SK-N-SH (cell line): ENCODE measurements around the gene TTC28. TPM values are rescaled to one million over a fixed set of nuclear protein-coding genes. Genes with fewer than 3 reads are reported as not detected.

Source experiments
- CTCF ChIA-PET: fragments of 300-600, 350-600 bp; formaldehyde crosslinking; extraction: SDS; loops from one replicate; lab custom pipeline; 2021; lab: Yijun Ruan, JAX
- POLR2A ChIA-PET: fragments of 350-600 bp; sonication (Branson Sonifier 250); formaldehyde crosslinking; extraction: SDS; loops from one replicate; lab custom pipeline; 2020; ENCODE audit warnings: antibody characterized with exemption, inconsistent platforms; lab: Yijun Ruan, JAX
- DNase-seq: peaks from one replicate; pipeline ENCODE4 v3.0.0; 2012
- H2AFZ ChIP-seq: fragments of 200-600 bp; sonication (generic); 2 replicates; pipeline ENCODE4 v1.8.1; 2016; ENCODE audit warnings: antibody characterized with exemption, mild to moderate bottlenecking, low read depth
- H3F3A ChIP-seq: fragments of 200-600 bp; sonication (generic); replicated peaks from 2 replicates; pipeline ENCODE3; 2016; ENCODE audit warnings: antibody characterized with exemption, mild to moderate bottlenecking; ENCODE audit not compliant: insufficient read depth
- H3K27ac ChIP-seq, 2 experiments: fragments of 200-500 bp in 1 of 2; fragments of 200-600 bp in 1 of 2; sonication (Bioruptor generic) in 1 of 2; sonication (generic), shearing (Covaris generic) in 1 of 2; 2 replicates each; pipeline versions ENCODE4 v1.5.1 to v1.6.1; 2014 to 2016; ENCODE audit warnings: low read depth in 2 of 2, inconsistent platforms in 1 of 2, low read length in 1 of 2, mild to moderate bottlenecking in 1 of 2, mixed read lengths in 1 of 2
- H3K27me3 ChIP-seq: fragments of 200-600 bp; sonication (generic), shearing (Covaris generic); 2 replicates; pipeline ENCODE4 v1.6.1; 2016; ENCODE audit warnings: mixed run types; ENCODE audit not compliant: insufficient read depth
- H3K36me3 ChIP-seq, 2 experiments: fragments of 200-500 bp in 1 of 2; fragments of 200-600 bp in 1 of 2; sonication (Bioruptor generic) in 1 of 2; sonication (generic) in 1 of 2; replicated peaks in 1 of 2; 2 replicates each; pipeline versions ENCODE3 to v1.5.1; 2014 to 2016; ENCODE audit warnings: low read length in 1 of 2, mild to moderate bottlenecking in 1 of 2; ENCODE audit not compliant: insufficient read depth in 2 of 2, control insufficient read depth in 1 of 2
- H3K4me1 ChIP-seq, 2 experiments: fragments of 200-500 bp in 1 of 2; fragments of 200-600 bp in 1 of 2; sonication (Bioruptor generic) in 1 of 2; sonication (generic), shearing (Covaris generic) in 1 of 2; 2 replicates each; pipeline versions ENCODE4 v1.5.1 to v1.6.1; 2014 to 2016; ENCODE audit warnings: low read depth in 1 of 2, low read length in 1 of 2, mixed run types in 1 of 2; ENCODE audit not compliant: insufficient read depth in 2 of 2, control insufficient read depth in 1 of 2
- H3K4me2 ChIP-seq: fragments of 200-600 bp; sonication (generic), shearing (Covaris generic); 2 replicates; pipeline ENCODE4 v1.6.1; 2017; ENCODE audit warnings: mixed run types
- H3K4me3 ChIP-seq, 2 experiments: fragments of 200-500 bp in 1 of 2; fragments of 200-600 bp in 1 of 2; sonication (Bioruptor generic) in 1 of 2; sonication (generic), shearing (Covaris generic) in 1 of 2; 2 replicates each; pipeline versions ENCODE4 v1.5.1 to v1.8.1; 2014 to 2016; ENCODE audit warnings: low read depth in 2 of 2, inconsistent platforms in 1 of 2, low read length in 1 of 2, mild to moderate bottlenecking in 1 of 2, mixed read lengths in 1 of 2, moderate library complexity in 1 of 2
- H3K79me2 ChIP-seq: fragments of 200-600 bp; sonication (generic); 2 replicates; pipeline ENCODE4 v1.8.1; 2017; ENCODE audit warnings: mild to moderate bottlenecking; ENCODE audit not compliant: insufficient read depth
- H3K9ac ChIP-seq: fragments of 200-600 bp; sonication (generic); 2 replicates; pipeline ENCODE4 v1.6.1; 2017; ENCODE audit warnings: mixed run types
- H3K9me2 ChIP-seq: fragments of 200-600 bp; sonication (generic); 2 replicates; pipeline ENCODE4 v1.6.1; 2017; ENCODE audit warnings: mixed run types
- H3K9me3 ChIP-seq: fragments of 200-600 bp; sonication (generic); 2 replicates; pipeline ENCODE4 v1.6.1; 2017; ENCODE audit warnings: mixed run types, mild to moderate bottlenecking, moderate library complexity
- H4K20me1 ChIP-seq: fragments of 200-600 bp; sonication (generic); 2 replicates; pipeline ENCODE4 v1.6.1; 2017; ENCODE audit warnings: mild to moderate bottlenecking, mixed run types; ENCODE audit not compliant: insufficient read depth
- EP300 ChIP-seq, 2 experiments: IDR thresholded peaks; 2 replicates each; pipeline versions ENCODE4 v1.4.0 to v1.6.1; 2012; ENCODE audit warnings: borderline replicate concordance in 1 of 2, low read depth in 1 of 2, low read length in 1 of 2
- EZH2phosphoT487 ChIP-seq: fragments of 200-600 bp; sonication (generic); IDR thresholded peaks from 2 replicates; pipeline ENCODE4 v1.6.1; 2017; ENCODE audit warnings: low read depth, mixed run types, mild to moderate bottlenecking, antibody characterized with exemption, moderate library complexity, borderline replicate concordance
- FOXJ3 ChIP-seq: sonication (generic); formaldehyde crosslinking; IDR thresholded peaks from 2 replicates; pipeline ENCODE4 v1.5.1; 2020; ENCODE audit warnings: mild to moderate bottlenecking, missing genetic modification reagents
- GABPA ChIP-seq: IDR thresholded peaks from 2 replicates; pipeline ENCODE4 v1.4.0; 2012; ENCODE audit warnings: low read depth, mild to moderate bottlenecking
- GATA2 ChIP-seq: sonication (generic); formaldehyde crosslinking; IDR thresholded peaks from 2 replicates; pipeline ENCODE4 v1.5.0; 2020; ENCODE audit warnings: mild to moderate bottlenecking, missing genetic modification reagents
- JUND ChIP-seq: IDR thresholded peaks from 2 replicates; pipeline ENCODE4 v1.4.0; 2012
- NRF1 ChIP-seq: IDR thresholded peaks from 2 replicates; pipeline ENCODE4 v1.6.1; 2012; ENCODE audit warnings: low read depth, mild to moderate bottlenecking, low read length
- PBX3 ChIP-seq: IDR thresholded peaks from 2 replicates; pipeline ENCODE4; 2012
- RFX5 ChIP-seq: IDR thresholded peaks from 2 replicates; pipeline ENCODE4 v1.6.1; 2012; ENCODE audit warnings: mild to moderate bottlenecking, improper control_type of control experiment, low read length
- RXRA ChIP-seq: IDR thresholded peaks from 2 replicates; pipeline ENCODE4 v1.4.0; 2012; ENCODE audit warnings: low read depth, mild to moderate bottlenecking, borderline replicate concordance
- SMC3 ChIP-seq: IDR thresholded peaks from 2 replicates; pipeline ENCODE4 v1.6.1; 2012; ENCODE audit warnings: low read depth, low read length, improper control_type of control experiment
- TAF1 ChIP-seq: IDR thresholded peaks from 2 replicates; pipeline ENCODE4 v1.6.1; 2012; ENCODE audit warnings: low read depth, mild to moderate bottlenecking, low read length, moderate library complexity, borderline replicate concordance
- TEAD4 ChIP-seq: IDR thresholded peaks from 2 replicates; pipeline ENCODE4 v1.4.0; 2012; ENCODE audit warnings: mild to moderate bottlenecking, borderline replicate concordance; ENCODE audit not compliant: insufficient read depth
- USF2 ChIP-seq: fragments of 150-350 bp; IDR thresholded peaks from 2 replicates; pipeline ENCODE4 v1.6.1; 2017; ENCODE audit warnings: antibody characterized with exemption, low read length, low read depth, borderline replicate concordance
- YY1 ChIP-seq: IDR thresholded peaks from 2 replicates; pipeline ENCODE4 v1.4.0; 2012; ENCODE audit warnings: low read depth, mild to moderate bottlenecking
- WGBS: methylation state at CpG from one replicate; pipeline ENCODE4 v1.1.6; 2017; ENCODE audit warnings: low lambda C conversion rate; 5-methylcytosine and 5-hydroxymethylcytosine counted together
- polyA plus RNA-seq, 3 experiments: library from polyadenylated mRNA; depleted of rRNA; stranded (reverse); fragments of >200 nt; gene quantifications; 2 replicates each; pipeline ENCODE4 v1.2.3, GENCODE V29; 2012
- TF ChIP-seq, protein P1 (sequence below): fragments of 200-600 bp; sonication (generic); IDR thresholded peaks from 2 replicates; pipeline ENCODE4 v1.6.1; 2017; ENCODE audit warnings: antibody characterized with exemption, mild to moderate bottlenecking, moderate library complexity
- TF ChIP-seq, protein P2 (sequence below): fragments of 150-350 bp; IDR thresholded peaks from 2 replicates; pipeline ENCODE4 v1.6.1; 2016; ENCODE audit warnings: mild to moderate bottlenecking, low read depth, low read length
- TF ChIP-seq, protein P3 (sequence below): IDR thresholded peaks from 2 replicates; pipeline ENCODE4 v1.6.1; 2012; ENCODE audit warnings: mild to moderate bottlenecking, low read depth, low read length, moderate library complexity

Gene TTC28
- polyA plus RNA-seq, 1 of the 3 experiments (the other 2 are of a cell fraction), result 5.9 TPM

DNA sequence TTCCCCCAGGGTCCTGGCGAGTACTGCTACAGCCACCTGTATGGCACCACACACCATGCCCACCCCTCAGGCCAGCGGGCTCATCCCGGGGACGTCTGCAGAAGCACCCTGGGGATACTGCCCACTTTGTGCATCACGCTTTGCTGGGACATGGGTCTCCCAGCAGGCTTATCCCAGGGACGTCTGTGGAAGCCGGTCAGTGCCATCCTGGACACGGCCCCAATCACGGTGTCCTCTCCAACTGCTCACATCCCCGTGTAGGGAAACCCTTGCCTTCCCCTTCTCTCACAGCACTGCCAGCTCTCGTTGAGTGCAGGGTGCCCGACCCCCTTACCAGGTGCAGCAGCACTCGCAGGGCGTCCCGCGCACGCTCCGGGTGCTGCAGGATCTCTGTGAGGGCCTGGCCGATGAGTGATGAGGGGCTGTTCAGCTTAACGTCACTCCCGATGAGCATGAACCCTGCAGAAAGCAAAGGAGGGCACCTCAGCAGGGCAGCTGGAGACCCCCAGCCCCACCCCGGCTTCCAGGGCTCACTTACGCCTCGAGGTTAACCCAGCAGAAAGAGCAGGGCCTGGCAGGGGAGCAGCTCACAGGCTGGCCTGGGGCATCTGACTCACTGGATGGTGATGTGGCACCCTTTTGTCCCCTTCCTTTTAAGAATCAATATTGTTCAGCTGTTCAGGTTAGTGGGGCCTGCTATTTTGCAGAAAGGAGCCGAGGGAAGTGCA lies 683.7 kb downstream of the TTC28 start:
- WGBS, result 92% methylated on average over 15 of the region's 25 CpGs
- Histone ChIP-seq H3K79me2 (no peaks in the 10 kb centered on the region), H2AFZ (no peak overlapping the region), H3K27ac (no peak overlapping the region), H3K9ac (no peak overlapping the region), H4K20me1 (no peaks in the 10 kb centered on the region), H3K9me2 (no peaks in the 10 kb centered on the region), H3K4me3 (no peak overlapping the region), H3F3A (no peaks in the 10 kb centered on the region), H3K9me3 (no peaks in the 10 kb centered on the region), H3K4me1 (no peaks in the 10 kb centered on the region), H3K36me3 (peaks cover 0 to 52% of the 10 kb centered on the region in 2 experiments), H3K4me2 (no peak overlapping the region), H3K27me3 (no peaks in the 10 kb centered on the region)
- TF ChIP-seq FOXJ3 (CRISPR knock-in tag) (no peak), TAF1 (no peak), EP300 (IDR thresholded peaks at IDR 0.05; ENCODE audit: borderline replicate concordance in 1 of 2, low read depth in 1 of 2, low read length in 1 of 2) (no peak), EZH2phosphoT487 (no peak), GABPA (no peak), RXRA (no peak), RFX5 (no peak), USF2 (no peak), NRF1 (no peak), GATA2 (CRISPR knock-in tag) (no peak), PBX3 (no peak), TEAD4 (no peak), JUND (no peak), SMC3 (no peak), YY1 (no peak)
- TF ChIP-seq, protein P1, sequence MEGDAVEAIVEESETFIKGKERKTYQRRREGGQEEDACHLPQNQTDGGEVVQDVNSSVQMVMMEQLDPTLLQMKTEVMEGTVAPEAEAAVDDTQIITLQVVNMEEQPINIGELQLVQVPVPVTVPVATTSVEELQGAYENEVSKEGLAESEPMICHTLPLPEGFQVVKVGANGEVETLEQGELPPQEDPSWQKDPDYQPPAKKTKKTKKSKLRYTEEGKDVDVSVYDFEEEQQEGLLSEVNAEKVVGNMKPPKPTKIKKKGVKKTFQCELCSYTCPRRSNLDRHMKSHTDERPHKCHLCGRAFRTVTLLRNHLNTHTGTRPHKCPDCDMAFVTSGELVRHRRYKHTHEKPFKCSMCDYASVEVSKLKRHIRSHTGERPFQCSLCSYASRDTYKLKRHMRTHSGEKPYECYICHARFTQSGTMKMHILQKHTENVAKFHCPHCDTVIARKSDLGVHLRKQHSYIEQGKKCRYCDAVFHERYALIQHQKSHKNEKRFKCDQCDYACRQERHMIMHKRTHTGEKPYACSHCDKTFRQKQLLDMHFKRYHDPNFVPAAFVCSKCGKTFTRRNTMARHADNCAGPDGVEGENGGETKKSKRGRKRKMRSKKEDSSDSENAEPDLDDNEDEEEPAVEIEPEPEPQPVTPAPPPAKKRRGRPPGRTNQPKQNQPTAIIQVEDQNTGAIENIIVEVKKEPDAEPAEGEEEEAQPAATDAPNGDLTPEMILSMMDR, result no peak
- TF ChIP-seq, protein P2, sequence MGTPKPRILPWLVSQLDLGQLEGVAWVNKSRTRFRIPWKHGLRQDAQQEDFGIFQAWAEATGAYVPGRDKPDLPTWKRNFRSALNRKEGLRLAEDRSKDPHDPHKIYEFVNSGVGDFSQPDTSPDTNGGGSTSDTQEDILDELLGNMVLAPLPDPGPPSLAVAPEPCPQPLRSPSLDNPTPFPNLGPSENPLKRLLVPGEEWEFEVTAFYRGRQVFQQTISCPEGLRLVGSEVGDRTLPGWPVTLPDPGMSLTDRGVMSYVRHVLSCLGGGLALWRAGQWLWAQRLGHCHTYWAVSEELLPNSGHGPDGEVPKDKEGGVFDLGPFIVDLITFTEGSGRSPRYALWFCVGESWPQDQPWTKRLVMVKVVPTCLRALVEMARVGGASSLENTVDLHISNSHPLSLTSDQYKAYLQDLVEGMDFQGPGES, result no peak
- TF ChIP-seq, protein P3, sequence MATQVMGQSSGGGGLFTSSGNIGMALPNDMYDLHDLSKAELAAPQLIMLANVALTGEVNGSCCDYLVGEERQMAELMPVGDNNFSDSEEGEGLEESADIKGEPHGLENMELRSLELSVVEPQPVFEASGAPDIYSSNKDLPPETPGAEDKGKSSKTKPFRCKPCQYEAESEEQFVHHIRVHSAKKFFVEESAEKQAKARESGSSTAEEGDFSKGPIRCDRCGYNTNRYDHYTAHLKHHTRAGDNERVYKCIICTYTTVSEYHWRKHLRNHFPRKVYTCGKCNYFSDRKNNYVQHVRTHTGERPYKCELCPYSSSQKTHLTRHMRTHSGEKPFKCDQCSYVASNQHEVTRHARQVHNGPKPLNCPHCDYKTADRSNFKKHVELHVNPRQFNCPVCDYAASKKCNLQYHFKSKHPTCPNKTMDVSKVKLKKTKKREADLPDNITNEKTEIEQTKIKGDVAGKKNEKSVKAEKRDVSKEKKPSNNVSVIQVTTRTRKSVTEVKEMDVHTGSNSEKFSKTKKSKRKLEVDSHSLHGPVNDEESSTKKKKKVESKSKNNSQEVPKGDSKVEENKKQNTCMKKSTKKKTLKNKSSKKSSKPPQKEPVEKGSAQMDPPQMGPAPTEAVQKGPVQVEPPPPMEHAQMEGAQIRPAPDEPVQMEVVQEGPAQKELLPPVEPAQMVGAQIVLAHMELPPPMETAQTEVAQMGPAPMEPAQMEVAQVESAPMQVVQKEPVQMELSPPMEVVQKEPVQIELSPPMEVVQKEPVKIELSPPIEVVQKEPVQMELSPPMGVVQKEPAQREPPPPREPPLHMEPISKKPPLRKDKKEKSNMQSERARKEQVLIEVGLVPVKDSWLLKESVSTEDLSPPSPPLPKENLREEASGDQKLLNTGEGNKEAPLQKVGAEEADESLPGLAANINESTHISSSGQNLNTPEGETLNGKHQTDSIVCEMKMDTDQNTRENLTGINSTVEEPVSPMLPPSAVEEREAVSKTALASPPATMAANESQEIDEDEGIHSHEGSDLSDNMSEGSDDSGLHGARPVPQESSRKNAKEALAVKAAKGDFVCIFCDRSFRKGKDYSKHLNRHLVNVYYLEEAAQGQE, result no peak
- CTCF ChIA-PET, result interaction anchor here (32.5 kb wide), 1 partner anchor 111 kb away, joined by 630 read pairs; no protein-coding TSS in a partner anchor
- POLR2A ChIA-PET, result interaction anchor here (0.8 kb wide), 1 partner anchor 30 kb away, joined by 3 read pairs; no protein-coding TSS in a partner anchor
- no peak for DNase-seq
